Choroid plexus epithelial cell (primary cell): Measurements from ENCODE around the gene TMEM175.
A peak's percentile ranks its signal among the peaks of the same experiment; 100 is the strongest.
"Not testable (repeated sequence)": the region's sequence is repeated elsewhere in the genome, so short reads cannot be mapped to it uniquely, and the experiment has no call there.

Source experiments
- DNase-seq: peaks from one replicate; pipeline ENCODE4 v3.0.0-alpha.2; 2010; ENCODE audit warnings: low read depth
- H3K4me3 ChIP-seq: 2 replicates; pipeline ENCODE4 v1.5.1; 2011; ENCODE audit warnings: low read depth, mild to moderate bottlenecking, control low read depth, low read length, moderate library complexity
- TF ChIP-seq, protein P1 (sequence below): conservative IDR thresholded peaks from 2 replicates; pipeline ENCODE4 v1.5.1; 2011; ENCODE audit warnings: low read depth, mild to moderate bottlenecking, control low read depth, inconsistent platforms, low read length, moderate library complexity

The TMEM175 gene

DNA sequence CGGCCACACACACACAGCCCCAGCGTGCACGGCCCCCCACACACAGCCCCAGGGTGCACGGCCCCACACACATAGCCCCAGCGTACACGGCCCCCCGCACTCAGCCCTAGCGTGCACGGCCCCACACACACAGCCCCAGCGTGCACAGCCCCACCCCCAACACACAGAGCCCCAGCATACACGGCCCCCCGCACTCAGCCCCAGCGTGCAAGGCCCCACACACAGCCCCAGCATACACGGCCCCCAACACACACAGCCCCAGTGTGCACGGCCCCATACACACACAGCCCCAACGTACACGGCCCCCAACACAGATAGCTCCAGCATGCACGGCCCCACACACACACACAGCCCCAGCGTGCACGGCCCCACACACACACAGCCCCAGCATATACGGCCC, 17.7 kb upstream of the TMEM175 start:
- DNase-seq: no peak
- peak overlapping the region; percentile 44 for H3K4me3 ChIP-seq
- TF ChIP-seq, protein P1, sequence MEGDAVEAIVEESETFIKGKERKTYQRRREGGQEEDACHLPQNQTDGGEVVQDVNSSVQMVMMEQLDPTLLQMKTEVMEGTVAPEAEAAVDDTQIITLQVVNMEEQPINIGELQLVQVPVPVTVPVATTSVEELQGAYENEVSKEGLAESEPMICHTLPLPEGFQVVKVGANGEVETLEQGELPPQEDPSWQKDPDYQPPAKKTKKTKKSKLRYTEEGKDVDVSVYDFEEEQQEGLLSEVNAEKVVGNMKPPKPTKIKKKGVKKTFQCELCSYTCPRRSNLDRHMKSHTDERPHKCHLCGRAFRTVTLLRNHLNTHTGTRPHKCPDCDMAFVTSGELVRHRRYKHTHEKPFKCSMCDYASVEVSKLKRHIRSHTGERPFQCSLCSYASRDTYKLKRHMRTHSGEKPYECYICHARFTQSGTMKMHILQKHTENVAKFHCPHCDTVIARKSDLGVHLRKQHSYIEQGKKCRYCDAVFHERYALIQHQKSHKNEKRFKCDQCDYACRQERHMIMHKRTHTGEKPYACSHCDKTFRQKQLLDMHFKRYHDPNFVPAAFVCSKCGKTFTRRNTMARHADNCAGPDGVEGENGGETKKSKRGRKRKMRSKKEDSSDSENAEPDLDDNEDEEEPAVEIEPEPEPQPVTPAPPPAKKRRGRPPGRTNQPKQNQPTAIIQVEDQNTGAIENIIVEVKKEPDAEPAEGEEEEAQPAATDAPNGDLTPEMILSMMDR: no peak

GRCh38 chr4:915041-915474, 17.2 kb upstream of the TMEM175 start:
- DNase-seq: peak; percentile 34
- TF ChIP-seq, protein P1: no peak
- peak overlapping the region; percentile 44 for H3K4me3 ChIP-seq

DNA sequence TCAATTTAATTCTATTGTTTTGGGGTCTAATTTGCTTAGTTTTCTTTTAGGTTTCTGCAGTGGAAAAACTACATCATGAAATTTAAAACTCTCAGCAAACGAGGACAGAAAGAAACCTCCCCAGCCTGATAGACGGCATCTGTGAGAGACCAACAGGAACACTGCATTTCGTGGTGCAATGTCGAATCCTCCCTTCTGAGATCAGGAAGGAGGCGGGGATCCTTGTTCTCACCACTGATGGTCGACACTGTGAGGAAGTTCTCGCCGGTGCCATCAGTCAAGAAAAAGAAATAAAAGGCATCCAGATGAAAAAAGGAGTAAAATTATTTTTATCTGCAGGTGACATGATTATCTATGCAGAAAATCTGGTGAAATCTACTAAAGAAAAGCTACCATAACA, 16.7 kb upstream of the TMEM175 start:
- TF ChIP-seq, protein P1: no peak
- DNase-seq: peak; percentile 77
- H3K4me3 ChIP-seq: peak overlapping the region; percentile 44

GRCh38 chr4:917466-917865, 14.8 kb upstream of the TMEM175 start:
- no peak overlapping the region for H3K4me3 ChIP-seq
- TF ChIP-seq, protein P1: no peak
- DNase-seq: no peak

- no peak overlapping the region for H3K4me3 ChIP-seq
- TF ChIP-seq, protein P1: no peak
- DNase-seq: no peak
Observed at GRCh38 chr4:917992-918391, 14.3 kb upstream of the TMEM175 start.

GRCh38 chr4:918591-918990, 13.7 kb upstream of the TMEM175 start:
- DNase-seq, H3K4me3 ChIP-seq: not testable (repeated sequence)

DNA sequence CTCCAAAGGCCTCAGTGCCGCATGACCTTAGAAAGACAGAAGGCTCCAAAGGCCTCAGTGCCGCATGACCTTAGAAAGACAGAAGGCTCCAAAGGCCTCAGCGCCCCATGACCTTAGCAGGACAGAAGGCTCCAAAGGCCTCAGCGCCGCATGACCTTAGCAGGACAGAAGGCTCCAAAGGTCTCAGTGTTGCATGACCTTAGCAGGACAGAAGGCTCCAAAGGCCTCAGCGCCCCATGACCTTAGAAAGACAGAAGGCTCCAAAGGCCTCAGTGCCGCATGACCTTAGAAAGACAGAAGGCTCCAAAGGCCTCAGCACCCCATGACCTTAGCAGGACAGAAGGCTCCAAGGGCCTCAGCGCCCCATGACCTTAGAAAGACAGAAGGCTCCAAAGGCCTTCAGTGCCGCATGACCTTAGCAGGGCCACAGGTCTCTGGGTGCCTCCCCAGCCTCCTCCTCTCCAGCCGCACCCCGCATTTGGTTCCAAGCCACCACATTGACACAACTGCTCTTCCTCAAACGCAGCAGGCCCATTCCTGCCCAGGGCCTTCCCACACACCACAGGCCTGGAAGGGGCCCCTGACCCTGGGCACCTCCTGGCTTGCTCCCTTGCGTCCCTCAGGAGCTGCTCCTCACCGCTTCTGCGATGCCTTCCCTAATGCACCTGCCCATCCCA, 13.1 kb upstream of the TMEM175 start:
- not testable (repeated sequence) for DNase-seq, H3K4me3 ChIP-seq

DNA sequence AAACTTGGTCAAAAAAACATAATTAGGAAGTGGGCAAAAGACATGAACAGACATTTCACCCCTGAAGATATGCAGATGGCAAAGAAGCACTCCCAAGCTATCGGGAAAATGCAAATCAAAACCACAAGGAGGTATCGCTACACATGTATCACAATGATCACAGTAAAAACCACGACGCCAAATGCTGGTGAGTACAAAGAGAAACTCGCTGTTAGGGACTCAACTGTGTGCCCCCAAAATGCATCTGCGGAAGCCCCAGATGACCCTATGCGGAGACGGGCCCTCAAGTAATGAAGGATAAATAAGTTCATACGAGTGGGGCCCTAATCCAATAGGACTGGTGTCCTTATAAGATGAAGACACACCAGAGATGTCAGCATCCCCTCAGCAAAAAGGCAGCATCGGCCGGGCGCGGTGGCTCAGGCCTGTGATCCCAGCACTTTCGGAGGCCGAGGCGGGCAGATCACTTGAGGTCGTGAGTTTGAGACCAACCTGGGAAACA, 10.4 kb upstream of the TMEM175 start:
- no peak overlapping the region for H3K4me3 ChIP-seq
- no peak for DNase-seq
- TF ChIP-seq, protein P1: no peak
